Muscle of back (tissue), 11 donors: ENCODE data around the gene ANAPC4. TPM values are rescaled to one million over a fixed set of nuclear protein-coding genes. Genes with fewer than 3 reads are reported as not detected.
A peak's percentile ranks its signal among the peaks of the same experiment; 100 is the strongest.

Experiments
- DNase-seq, 3 donors: peaks; one replicate each; pipeline versions ENCODE4 v3.0.0 to v3.0.0-alpha.2; 2013
- polyA plus RNA-seq, 10 donors: library from polyadenylated mRNA; unstranded; fragments of 120-200 nt; gene quantifications; one replicate each; pipeline ENCODE4 v1.2.1, GENCODE V29; 2013; ENCODE audit not compliant: insufficient read length in 10 of 10

ANAPC4 gene
- polyA plus RNA-seq, 10 donors: 16.8 to 41.0 (median 25.1) TPM

DNA sequence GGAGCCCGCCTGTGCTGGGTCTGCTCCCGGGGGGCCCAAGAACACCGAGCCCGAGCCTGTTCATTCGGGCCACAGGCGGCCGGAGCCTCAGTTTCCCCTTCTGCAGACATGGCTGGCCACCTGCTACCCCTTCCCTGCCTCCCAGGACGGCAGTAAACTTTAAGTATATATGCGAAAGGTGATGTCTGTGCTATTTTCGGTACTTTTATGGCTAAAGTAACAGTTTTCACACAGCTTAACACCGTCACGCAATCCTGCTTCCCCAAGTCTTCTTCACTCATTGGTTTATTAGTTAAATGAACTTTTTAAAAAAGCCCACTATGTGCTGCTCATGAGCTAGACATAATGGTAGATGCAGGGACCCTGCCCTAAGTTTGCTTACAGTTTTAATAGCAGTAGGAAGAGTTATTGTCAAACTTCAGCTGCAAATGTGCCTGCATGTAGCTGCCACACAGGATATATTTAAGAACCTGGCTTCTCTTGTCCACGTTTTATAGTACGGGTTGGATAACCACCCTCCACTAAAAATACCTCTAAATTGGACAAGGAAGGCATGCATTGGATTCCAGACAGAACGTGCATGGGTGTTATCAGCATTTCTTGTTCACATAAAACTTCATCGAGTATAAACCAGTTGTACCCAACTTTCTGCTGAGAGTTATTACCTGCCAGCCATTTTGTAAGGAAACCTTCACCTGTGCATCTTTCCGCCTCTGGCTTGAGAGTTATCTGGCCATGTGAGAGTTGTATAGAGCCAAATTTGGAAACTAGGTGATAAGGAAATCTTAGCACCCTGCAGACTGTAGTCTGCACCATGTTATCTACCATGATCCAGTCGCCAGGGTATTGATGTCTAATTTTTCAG is 741 bp downstream of the ANAPC4 start:
- no peak for DNase-seq

DNA sequence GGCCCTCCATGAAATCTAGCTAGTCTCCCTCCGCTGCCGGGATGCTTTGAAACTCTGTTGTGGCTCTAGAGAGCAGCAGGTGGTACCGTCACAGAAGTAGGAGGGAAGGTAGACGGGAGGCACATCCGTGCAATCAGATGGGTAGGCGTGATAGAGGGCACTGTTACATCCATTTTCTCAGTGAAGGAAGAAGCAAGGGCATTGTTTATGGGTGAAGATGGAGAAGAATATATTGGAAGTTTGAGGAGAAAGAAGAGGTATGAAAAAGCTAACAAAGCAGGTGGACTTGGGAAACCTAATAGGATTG is 1.3 kb downstream of the ANAPC4 start:
- no peak for DNase-seq

- DNase-seq: no peak
Measured at GRCh38 chr4:25379591-25379990, 2.5 kb downstream of the ANAPC4 start.

DNA sequence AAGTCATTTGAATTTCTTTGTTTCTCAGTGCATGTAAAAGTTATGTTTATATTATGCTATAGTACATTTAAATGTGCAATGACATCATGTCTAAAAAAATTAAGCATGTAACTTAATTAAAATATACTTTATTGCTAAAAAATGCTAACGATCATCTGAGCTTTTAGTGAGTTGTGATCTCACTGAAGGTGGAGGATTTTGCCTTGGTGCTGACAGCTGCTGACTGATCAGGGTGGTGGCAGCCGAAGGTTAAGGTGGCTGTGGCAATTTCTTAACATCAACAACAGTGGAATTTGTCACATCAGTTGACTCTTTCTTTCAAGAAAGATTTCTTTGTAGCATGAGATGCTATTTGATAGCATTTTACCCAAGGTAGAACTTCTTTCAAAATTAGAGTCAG is 6.6 kb downstream of the ANAPC4 start:
- no peak for DNase-seq

GRCh38 chr4:25386926-25387325 is 9.9 kb downstream of the ANAPC4 start:
- no peak for DNase-seq

DNA sequence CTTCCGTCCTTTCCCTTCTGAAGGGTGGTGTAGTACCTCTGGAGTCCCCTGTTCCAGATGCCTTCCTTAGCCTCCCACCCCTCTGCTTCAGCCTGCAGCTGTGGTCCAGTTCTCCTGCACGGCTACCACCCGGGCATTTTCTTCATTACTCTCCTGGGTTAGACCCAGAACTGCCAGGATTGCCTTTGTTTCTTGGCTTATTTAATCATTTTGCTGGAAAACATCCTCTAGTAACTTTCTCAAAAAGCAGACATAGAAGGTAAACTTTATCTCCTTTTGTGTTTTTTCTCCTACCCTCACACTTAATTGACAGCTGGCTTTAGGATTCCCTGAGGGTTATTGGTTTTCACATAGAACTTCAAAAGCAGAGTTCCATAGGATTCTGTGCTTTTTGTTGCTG is 20.2 kb downstream of the ANAPC4 start:
- DNase-seq: no peak

DNA sequence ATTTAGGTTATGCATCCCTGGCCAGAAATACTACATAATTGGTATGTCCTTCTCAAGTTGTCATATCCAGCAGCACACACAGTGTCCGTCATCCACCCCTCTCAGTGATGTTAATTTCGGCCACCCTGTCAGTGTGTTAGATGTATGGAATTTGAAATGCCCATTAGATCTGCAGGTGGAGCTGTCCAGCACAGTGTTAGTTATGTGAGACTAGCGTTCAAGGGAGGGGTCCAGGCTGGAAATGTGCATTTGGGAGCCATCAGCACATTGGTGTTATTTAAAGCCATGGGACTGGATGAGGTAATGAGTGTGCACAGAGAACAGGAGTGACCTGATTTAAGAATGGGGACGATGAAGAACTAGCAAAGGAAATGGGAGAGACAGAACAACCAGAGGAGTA is 22.4 kb downstream of the ANAPC4 start:
- DNase-seq: no peak

- DNase-seq: no peak
Measured at GRCh38 chr4:25401066-25401465, 24.0 kb downstream of the ANAPC4 start.

DNA sequence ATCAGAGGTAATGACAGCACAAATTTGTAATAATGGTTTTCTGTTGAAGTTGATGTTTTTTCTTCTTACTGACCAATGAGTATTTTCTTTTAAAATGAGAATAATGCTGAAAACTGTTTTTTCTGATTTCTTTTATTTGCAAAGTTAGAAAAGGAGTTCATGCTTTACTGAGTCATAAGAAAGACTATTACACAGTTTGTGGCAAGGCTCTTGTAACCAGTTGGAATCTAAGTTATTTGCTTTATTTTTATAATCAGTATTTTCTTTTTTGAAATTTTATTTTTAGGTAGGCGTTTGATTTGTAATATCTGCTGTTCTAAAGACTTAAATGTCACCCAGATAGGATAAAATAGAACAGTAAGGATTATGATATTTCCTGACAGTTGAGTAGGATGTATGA is 25.5 kb downstream of the ANAPC4 start:
- DNase-seq: no peak

DNA sequence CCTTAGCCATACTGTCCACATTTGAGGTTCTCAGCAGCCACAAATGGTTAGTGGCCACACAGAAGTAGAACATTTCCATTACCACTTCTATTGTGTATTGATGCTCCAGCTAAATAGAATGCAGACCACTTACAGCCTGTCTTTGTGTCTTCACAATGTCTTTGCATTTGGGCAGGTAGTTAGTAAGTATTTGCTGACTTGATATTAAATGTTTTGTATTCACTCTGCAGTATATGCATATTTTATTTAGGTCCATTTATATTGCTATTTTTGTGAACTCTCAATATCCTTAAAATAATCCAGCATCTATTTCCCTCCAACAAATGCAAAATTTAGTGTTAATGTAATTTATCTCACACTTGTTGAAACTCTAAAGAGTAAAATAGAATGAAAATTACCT is 26.6 kb downstream of the ANAPC4 start:
- no peak for DNase-seq

- DNase-seq: no peak
Measured at GRCh38 chr4:25405453-25405852, 28.4 kb downstream of the ANAPC4 start.

- no peak for DNase-seq
Measured at GRCh38 chr4:25406081-25406692, 29.1 kb downstream of the ANAPC4 start.

GRCh38 chr4:25410820-25411529 is 33.9 kb downstream of the ANAPC4 start:
- no peak for DNase-seq

DNA sequence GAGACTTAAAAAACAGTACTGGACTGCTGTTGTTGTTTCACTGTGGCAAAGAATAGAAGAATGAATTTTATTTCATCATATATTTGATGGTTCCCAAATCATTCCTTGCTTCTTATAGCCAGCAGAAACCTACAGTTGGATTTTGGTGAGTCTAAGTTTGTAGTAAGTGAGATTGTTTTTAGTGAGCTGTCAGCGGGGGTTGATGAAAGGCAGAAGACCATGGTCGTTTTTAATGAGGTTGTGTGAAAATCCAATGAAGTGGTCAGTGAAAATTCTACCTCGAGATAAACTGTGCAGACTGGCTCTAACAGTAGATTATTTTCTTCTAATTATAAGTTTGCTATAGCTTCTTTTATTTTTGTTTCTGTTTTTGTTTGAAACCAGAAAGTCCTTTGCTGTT is 36.2 kb downstream of the ANAPC4 start:
- DNase-seq: no peak

DNA sequence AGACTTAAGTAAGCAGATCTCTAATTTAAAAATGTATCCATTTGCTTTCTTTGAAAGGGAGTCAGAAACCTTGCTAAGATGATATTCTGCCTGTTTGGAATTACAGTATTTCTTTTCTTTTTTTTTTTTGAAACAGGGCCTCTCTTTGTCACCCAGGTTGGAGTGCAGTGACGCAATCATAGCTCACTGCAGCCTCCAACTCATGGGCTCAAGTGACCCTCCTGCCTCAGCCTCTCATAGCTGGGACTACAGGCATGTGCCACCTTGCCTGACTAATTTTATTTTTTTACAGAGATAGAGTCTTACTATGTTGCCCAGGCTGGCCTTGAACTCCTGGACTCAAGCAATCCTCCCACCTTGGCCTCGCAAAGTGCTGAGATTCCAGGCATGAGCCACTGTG is 40.0 kb downstream of the ANAPC4 start:
- DNase-seq: no peak

DNA sequence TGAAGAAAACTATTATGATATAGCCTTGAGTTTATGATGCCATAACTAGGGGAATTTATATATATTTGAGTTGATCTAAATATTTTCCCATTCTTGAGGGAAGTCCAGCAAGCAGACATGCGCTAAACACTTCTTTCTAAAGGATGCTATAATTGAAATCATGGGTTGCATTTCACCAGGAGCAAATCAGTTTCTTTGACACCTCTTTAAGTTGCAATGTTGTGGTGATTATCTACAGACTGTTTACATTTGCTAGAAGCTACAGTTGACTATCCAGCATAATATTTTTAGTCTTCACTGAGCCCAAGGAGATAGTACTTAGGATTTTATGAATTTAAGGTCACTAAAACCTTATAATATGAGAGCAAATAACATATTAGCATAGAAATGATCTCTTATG is 43.9 kb downstream of the ANAPC4 start:
- no peak for DNase-seq

DNA sequence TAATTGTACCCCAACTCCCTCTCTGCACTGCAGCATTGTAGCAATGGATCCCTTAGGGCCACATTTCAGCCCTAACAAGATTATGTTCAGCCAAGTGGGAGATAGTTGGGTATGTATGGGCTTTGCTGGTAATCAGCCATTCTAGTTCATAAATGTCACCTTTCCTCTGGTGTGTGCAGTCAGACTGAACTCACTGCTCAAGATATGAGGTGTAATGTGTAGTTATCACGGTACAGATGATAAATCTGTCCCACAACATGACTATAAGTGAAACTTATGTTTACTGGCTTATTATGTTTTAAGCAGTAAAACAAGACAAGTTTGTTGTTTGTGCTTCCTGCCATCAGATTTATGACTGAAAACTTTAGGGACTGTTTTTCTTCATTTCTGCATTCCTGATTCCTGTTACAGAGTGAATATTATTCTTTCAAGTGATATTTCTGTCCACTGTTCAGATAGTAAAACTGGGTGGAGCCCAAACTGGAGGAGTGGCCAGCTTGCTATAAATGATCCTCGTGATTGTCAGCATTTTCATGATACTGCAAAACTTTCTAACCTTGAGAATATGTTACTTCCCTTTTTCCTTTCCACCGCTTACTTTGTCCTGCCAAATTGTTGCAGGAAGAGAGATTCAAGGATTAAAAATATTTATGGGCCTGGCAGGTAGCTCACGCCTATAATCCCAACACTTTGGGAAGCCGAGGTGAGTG is 44.9 kb downstream of the ANAPC4 start:
- DNase-seq: no peak

- DNase-seq: no peak
Measured at GRCh38 chr4:25423548-25423947, 46.5 kb downstream of the ANAPC4 start.

GRCh38 chr4:25424539-25425228 is 47.6 kb downstream of the ANAPC4 start:
- peak; percentile 12 to 48 (median 36) for DNase-seq

GRCh38 chr4:25425361-25425760 is 48.3 kb downstream of the ANAPC4 start:
- DNase-seq: peak in 1 of 3 donors; percentile 13

- no peak for DNase-seq
Measured at GRCh38 chr4:25427871-25428270, 50.8 kb downstream of the ANAPC4 start.

- DNase-seq: no peak
Measured at GRCh38 chr4:25430630-25431029, 53.6 kb downstream of the ANAPC4 start.
